ENCODE measurements around the gene GALNT3.

GALNT3 gene

GRCh38 chr2:165793779-165794535, at the start of gene GALNT3:
Gene GALNT3 (minus strand): TSS chr2:165794247. CDS start chr2:165770700, 23,547 bp downstream.
- Histone ChIP-seq H3K27me3 (ENCODE audit: control insufficient read depth in 1 of 2, insufficient read depth in 2 of 2, low read length in 2 of 2) (peaks cover 9 to 16% of the 10 kb centered on the region in 2 donors), H3K4me3 (ENCODE audit: low read depth in 1 of 2, low read length in 2 of 2) (peak within 1 kb of the TSS; percentile 44 to 60), H3K4me1 (ENCODE audit: insufficient read depth, low read length) (no peaks in the 10 kb centered on the region), H3K9me3 (ENCODE audit: low read length) (no peaks in the 10 kb centered on the region), H3K27ac (ENCODE audit: low read depth, low read length) (no peak within 1 kb of the TSS), H3K36me3 (ENCODE audit: insufficient read depth, low read length) (no peaks in the 10 kb centered on the region), H3K9ac (ENCODE audit: low read length) (no peak within 1 kb of the TSS)

GRCh38 chr2:165843351-165843750, 49.3 kb upstream of the GALNT3 start:
- Histone ChIP-seq H3K27me3 (ENCODE audit: control insufficient read depth in 1 of 2, insufficient read depth in 2 of 2, low read length in 2 of 2) (no peaks in the 10 kb centered on the region), H3K4me1 (ENCODE audit: insufficient read depth, low read length) (no peaks in the 10 kb centered on the region), H3K9ac (ENCODE audit: low read length) (no peak overlapping the region), H3K4me3 (ENCODE audit: low read depth in 1 of 2, low read length in 2 of 2) (no peak overlapping the region), H3K9me3 (ENCODE audit: low read length) (no peaks in the 10 kb centered on the region), H3K36me3 (ENCODE audit: insufficient read depth, low read length) (no peaks in the 10 kb centered on the region), H3K27ac (ENCODE audit: low read depth, low read length) (no peak overlapping the region)

GRCh38 chr2:165840333-165840958, 46.4 kb upstream of the GALNT3 start:
- no peak overlapping the region for H3K27ac ChIP-seq (ENCODE audit: low read depth, low read length)
- no peaks in the 10 kb centered on the region for H3K9me3 ChIP-seq (ENCODE audit: low read length)
- no peaks in the 10 kb centered on the region for H3K4me1 ChIP-seq (ENCODE audit: insufficient read depth, low read length)
- no peak overlapping the region for H3K4me3 ChIP-seq (ENCODE audit: low read depth in 1 of 2, low read length in 2 of 2)
- no peaks in the 10 kb centered on the region for H3K27me3 ChIP-seq (ENCODE audit: control insufficient read depth in 1 of 2, insufficient read depth in 2 of 2, low read length in 2 of 2)
- H3K9ac ChIP-seq (ENCODE audit: low read length) = no peak overlapping the region
- H3K36me3 ChIP-seq (ENCODE audit: insufficient read depth, low read length) = no peaks in the 10 kb centered on the region

GRCh38 chr2:165839610-165840009, 45.6 kb upstream of the GALNT3 start:
- Histone ChIP-seq H3K27me3 (ENCODE audit: control insufficient read depth in 1 of 2, insufficient read depth in 2 of 2, low read length in 2 of 2) (no peaks in the 10 kb centered on the region), H3K4me3 (ENCODE audit: low read depth in 1 of 2, low read length in 2 of 2) (no peak overlapping the region), H3K9me3 (ENCODE audit: low read length) (no peaks in the 10 kb centered on the region), H3K9ac (ENCODE audit: low read length) (no peak overlapping the region), H3K4me1 (ENCODE audit: insufficient read depth, low read length) (no peaks in the 10 kb centered on the region), H3K36me3 (ENCODE audit: insufficient read depth, low read length) (no peaks in the 10 kb centered on the region), H3K27ac (ENCODE audit: low read depth, low read length) (no peak overlapping the region)

GRCh38 chr2:165837122-165837521, 43.1 kb upstream of the GALNT3 start:
- Histone ChIP-seq H3K4me3 (ENCODE audit: low read depth in 1 of 2, low read length in 2 of 2) (no peak overlapping the region), H3K36me3 (ENCODE audit: insufficient read depth, low read length) (no peaks in the 10 kb centered on the region), H3K9ac (ENCODE audit: low read length) (no peak overlapping the region), H3K27ac (ENCODE audit: low read depth, low read length) (no peak overlapping the region), H3K4me1 (ENCODE audit: insufficient read depth, low read length) (no peaks in the 10 kb centered on the region), H3K27me3 (ENCODE audit: control insufficient read depth in 1 of 2, insufficient read depth in 2 of 2, low read length in 2 of 2) (no peaks in the 10 kb centered on the region), H3K9me3 (ENCODE audit: low read length) (no peaks in the 10 kb centered on the region)

GRCh38 chr2:165835363-165835762, 41.3 kb upstream of the GALNT3 start:
- H3K9ac ChIP-seq (ENCODE audit: low read length) = no peak overlapping the region
- no peaks in the 10 kb centered on the region for H3K36me3 ChIP-seq (ENCODE audit: insufficient read depth, low read length)
- H3K4me1 ChIP-seq (ENCODE audit: insufficient read depth, low read length) = no peaks in the 10 kb centered on the region
- H3K4me3 ChIP-seq (ENCODE audit: low read depth in 1 of 2, low read length in 2 of 2) = no peak overlapping the region
- no peaks in the 10 kb centered on the region for H3K27me3 ChIP-seq (ENCODE audit: control insufficient read depth in 1 of 2, insufficient read depth in 2 of 2, low read length in 2 of 2)
- H3K9me3 ChIP-seq (ENCODE audit: low read length) = no peaks in the 10 kb centered on the region
- no peak overlapping the region for H3K27ac ChIP-seq (ENCODE audit: low read depth, low read length)

GRCh38 chr2:165833156-165833555, 39.1 kb upstream of the GALNT3 start:
- H3K4me3 ChIP-seq (ENCODE audit: low read depth in 1 of 2, low read length in 2 of 2) = no peak overlapping the region
- H3K36me3 ChIP-seq (ENCODE audit: insufficient read depth, low read length) = no peaks in the 10 kb centered on the region
- no peaks in the 10 kb centered on the region for H3K9me3 ChIP-seq (ENCODE audit: low read length)
- H3K9ac ChIP-seq (ENCODE audit: low read length) = no peak overlapping the region
- H3K4me1 ChIP-seq (ENCODE audit: insufficient read depth, low read length) = no peaks in the 10 kb centered on the region
- H3K27me3 ChIP-seq (ENCODE audit: control insufficient read depth in 1 of 2, insufficient read depth in 2 of 2, low read length in 2 of 2) = no peaks in the 10 kb centered on the region
- no peak overlapping the region for H3K27ac ChIP-seq (ENCODE audit: low read depth, low read length)

- Histone ChIP-seq H3K27me3 (ENCODE audit: control insufficient read depth in 1 of 2, insufficient read depth in 2 of 2, low read length in 2 of 2) (no peaks in the 10 kb centered on the region), H3K9me3 (ENCODE audit: low read length) (no peaks in the 10 kb centered on the region), H3K27ac (ENCODE audit: low read depth, low read length) (no peak overlapping the region), H3K9ac (ENCODE audit: low read length) (no peak overlapping the region), H3K4me3 (ENCODE audit: low read depth in 1 of 2, low read length in 2 of 2) (no peak overlapping the region), H3K4me1 (ENCODE audit: insufficient read depth, low read length) (no peaks in the 10 kb centered on the region), H3K36me3 (ENCODE audit: insufficient read depth, low read length) (no peaks in the 10 kb centered on the region)
These were observed 33.9 kb upstream of the GALNT3 start for GRCh38 chr2:165827921-165828276.

- Histone ChIP-seq H3K4me3 (ENCODE audit: low read depth in 1 of 2, low read length in 2 of 2) (no peak overlapping the region), H3K27me3 (ENCODE audit: control insufficient read depth in 1 of 2, insufficient read depth in 2 of 2, low read length in 2 of 2) (no peaks in the 10 kb centered on the region), H3K27ac (ENCODE audit: low read depth, low read length) (no peak overlapping the region), H3K36me3 (ENCODE audit: insufficient read depth, low read length) (no peaks in the 10 kb centered on the region), H3K9me3 (ENCODE audit: low read length) (no peaks in the 10 kb centered on the region), H3K4me1 (ENCODE audit: insufficient read depth, low read length) (no peaks in the 10 kb centered on the region), H3K9ac (ENCODE audit: low read length) (no peak overlapping the region)
These were observed 33.2 kb upstream of the GALNT3 start for GRCh38 chr2:165827016-165827920.

- Histone ChIP-seq H3K9ac (ENCODE audit: low read length) (no peak overlapping the region), H3K4me1 (ENCODE audit: insufficient read depth, low read length) (no peaks in the 10 kb centered on the region), H3K9me3 (ENCODE audit: low read length) (no peaks in the 10 kb centered on the region), H3K27ac (ENCODE audit: low read depth, low read length) (no peak overlapping the region), H3K36me3 (ENCODE audit: insufficient read depth, low read length) (no peaks in the 10 kb centered on the region), H3K27me3 (ENCODE audit: control insufficient read depth in 1 of 2, insufficient read depth in 2 of 2, low read length in 2 of 2) (no peaks in the 10 kb centered on the region), H3K4me3 (ENCODE audit: low read depth in 1 of 2, low read length in 2 of 2) (no peak overlapping the region)
These were observed 31.0 kb upstream of the GALNT3 start for GRCh38 chr2:165825041-165825440.

GRCh38 chr2:165820296-165820695, 26.2 kb upstream of the GALNT3 start:
- Histone ChIP-seq H3K9me3 (ENCODE audit: low read length) (no peaks in the 10 kb centered on the region), H3K4me3 (ENCODE audit: low read depth in 1 of 2, low read length in 2 of 2) (no peak overlapping the region), H3K4me1 (ENCODE audit: insufficient read depth, low read length) (no peaks in the 10 kb centered on the region), H3K9ac (ENCODE audit: low read length) (no peak overlapping the region), H3K27me3 (ENCODE audit: control insufficient read depth in 1 of 2, insufficient read depth in 2 of 2, low read length in 2 of 2) (no peaks in the 10 kb centered on the region), H3K36me3 (ENCODE audit: insufficient read depth, low read length) (no peaks in the 10 kb centered on the region), H3K27ac (ENCODE audit: low read depth, low read length) (no peak overlapping the region)

Data from muscle layer of colon (tissue), 2 donors.